Activated T-cell treated with anti-CD3 and anti-CD28 coated beads, Interleukin-2, amount 50 U/mL, for 4 hours (primary cell): ENCODE data around the gene MICU2. TPM values are rescaled to one million over a fixed set of nuclear protein-coding genes. Genes with fewer than 3 reads are reported as not detected.

Experiments
- ATAC-seq, 2 donors: fragments of 200-7000 bp; cut with Tn5 transposase; one replicate each; pipeline ENCODE4 v1.10.0; 2021
- DNase-seq: peaks from one replicate; pipeline ENCODE4 v3.0.0-alpha.2; 2020
- H3K27me3 Mint-ChIP-seq: one replicate; pipeline ENCODE4 v1.8.0; 2021; ENCODE audit warnings: low read depth, mixed read lengths
- H3K36me3 Mint-ChIP-seq: one replicate; pipeline ENCODE4 v1.8.0; 2022; ENCODE audit warnings: mixed read lengths; ENCODE audit not compliant: insufficient read depth
- H3K4me1 Mint-ChIP-seq: one replicate; pipeline ENCODE4 v1.8.0; 2021; ENCODE audit warnings: low read depth, mixed read lengths
- H3K4me3 Mint-ChIP-seq: one replicate; pipeline ENCODE4 v1.8.0; 2021; ENCODE audit warnings: mild to moderate bottlenecking, moderate library complexity, mixed read lengths
- H3K9me3 Mint-ChIP-seq: one replicate; pipeline ENCODE4 v1.8.0; 2021; ENCODE audit warnings: mixed read lengths
- total RNA-seq, 3 donors: library from RNA; stranded (reverse); gene quantifications; one replicate each; pipeline ENCODE4 v1.2.1, GENCODE V29; 2021

The MICU2 gene
- total RNA-seq, 3 donors from 2014 or later, result 27.7 to 32.4 (median 28.4) TPM

- Mint-ChIP-seq H3K27me3 (no peaks in the 10 kb centered on the region), H3K36me3 (peaks cover 29% of the 10 kb centered on the region), H3K4me3 (no peak overlapping the region), H3K4me1 (no peaks in the 10 kb centered on the region), H3K9me3 (no peaks in the 10 kb centered on the region)
- ATAC-seq (no peak), DNase-seq (no peak)
Observed at GRCh38 chr13:21522130-21522529, 81.8 kb downstream of the MICU2 start.

- DNase-seq, result no peak
- H3K27me3 Mint-ChIP-seq, result no peaks in the 10 kb centered on the region
- ATAC-seq, result no peak
- no peak overlapping the region for H3K4me3 Mint-ChIP-seq
- peaks cover 19% of the 10 kb centered on the region for H3K36me3 Mint-ChIP-seq
- no peaks in the 10 kb centered on the region for H3K9me3 Mint-ChIP-seq
- no peaks in the 10 kb centered on the region for H3K4me1 Mint-ChIP-seq
Observed at GRCh38 chr13:21518617-21519144, 85.3 kb downstream of the MICU2 start.

GRCh38 chr13:21517576-21517975 lies 86.4 kb downstream of the MICU2 start:
- no peak for DNase-seq
- H3K27me3 Mint-ChIP-seq, result no peaks in the 10 kb centered on the region
- H3K4me3 Mint-ChIP-seq, result no peak overlapping the region
- H3K36me3 Mint-ChIP-seq, result peaks cover 23% of the 10 kb centered on the region
- no peaks in the 10 kb centered on the region for H3K4me1 Mint-ChIP-seq
- H3K9me3 Mint-ChIP-seq, result no peaks in the 10 kb centered on the region
- no peak for ATAC-seq

GRCh38 chr13:21516805-21517204 lies 87.2 kb downstream of the MICU2 start:
- Mint-ChIP-seq H3K9me3 (no peaks in the 10 kb centered on the region), H3K4me3 (no peak overlapping the region), H3K4me1 (no peaks in the 10 kb centered on the region), H3K27me3 (no peaks in the 10 kb centered on the region), H3K36me3 (peaks cover 19% of the 10 kb centered on the region)
- DNase-seq (no peak), ATAC-seq (no peak)

GRCh38 chr13:21511849-21512248 lies 92.1 kb downstream of the MICU2 start:
- ATAC-seq (no peak), DNase-seq (no peak)
- H3K9me3 Mint-ChIP-seq, result no peaks in the 10 kb centered on the region
- H3K4me1 Mint-ChIP-seq, result no peaks in the 10 kb centered on the region
- no peaks in the 10 kb centered on the region for H3K27me3 Mint-ChIP-seq
- peaks cover 27% of the 10 kb centered on the region for H3K36me3 Mint-ChIP-seq
- no peak overlapping the region for H3K4me3 Mint-ChIP-seq

- Mint-ChIP-seq H3K9me3 (no peaks in the 10 kb centered on the region), H3K4me1 (no peaks in the 10 kb centered on the region), H3K36me3 (peaks cover 39% of the 10 kb centered on the region), H3K4me3 (no peak overlapping the region), H3K27me3 (no peaks in the 10 kb centered on the region)
- DNase-seq (no peak), ATAC-seq (no peak)
Observed at GRCh38 chr13:21504379-21504778, 99.6 kb downstream of the MICU2 start.

GRCh38 chr13:21501686-21502085 lies 102.3 kb downstream of the MICU2 start:
- Mint-ChIP-seq H3K27me3 (no peaks in the 10 kb centered on the region), H3K4me3 (no peak overlapping the region), H3K36me3 (peaks cover 38% of the 10 kb centered on the region), H3K9me3 (no peaks in the 10 kb centered on the region), H3K4me1 (no peaks in the 10 kb centered on the region)
- no peak for ATAC-seq
- DNase-seq, result no peak

GRCh38 chr13:21486322-21486721 lies 117.6 kb downstream of the MICU2 start:
- H3K27me3 Mint-ChIP-seq, result no peaks in the 10 kb centered on the region
- no peak overlapping the region for H3K4me3 Mint-ChIP-seq
- H3K9me3 Mint-ChIP-seq, result peaks cover 27% of the 10 kb centered on the region
- peaks cover 16% of the 10 kb centered on the region for H3K36me3 Mint-ChIP-seq
- H3K4me1 Mint-ChIP-seq, result no peaks in the 10 kb centered on the region
- DNase-seq, result no peak
- ATAC-seq, result no peak

GRCh38 chr13:21483748-21484147 lies 120.2 kb downstream of the MICU2 start:
- peaks cover 3% of the 10 kb centered on the region for H3K4me1 Mint-ChIP-seq
- H3K9me3 Mint-ChIP-seq, result peaks cover 16% of the 10 kb centered on the region
- H3K27me3 Mint-ChIP-seq, result peaks cover 5% of the 10 kb centered on the region
- ATAC-seq (no peak), DNase-seq (no peak)
- no peak overlapping the region for H3K4me3 Mint-ChIP-seq
- no peaks in the 10 kb centered on the region for H3K36me3 Mint-ChIP-seq

GRCh38 chr13:21481359-21481758 lies 122.6 kb downstream of the MICU2 start:
- H3K36me3 Mint-ChIP-seq, result no peaks in the 10 kb centered on the region
- DNase-seq, result no peak
- H3K4me1 Mint-ChIP-seq, result peaks cover 12% of the 10 kb centered on the region
- peaks cover 5% of the 10 kb centered on the region for H3K9me3 Mint-ChIP-seq
- H3K4me3 Mint-ChIP-seq, result no peak overlapping the region
- peaks cover 5% of the 10 kb centered on the region for H3K27me3 Mint-ChIP-seq
- no peak for ATAC-seq

GRCh38 chr13:21478881-21479808 lies 124.8 kb downstream of the MICU2 start:
- Mint-ChIP-seq H3K4me1 (peaks cover 12% of the 10 kb centered on the region), H3K36me3 (no peaks in the 10 kb centered on the region), H3K27me3 (peaks cover 5% of the 10 kb centered on the region), H3K4me3 (no peak overlapping the region), H3K9me3 (no peaks in the 10 kb centered on the region)
- ATAC-seq (peak in 1 of 2 donors; percentile 37), DNase-seq (peak; percentile 14)

- ATAC-seq (peak; percentile 90), DNase-seq (peak; percentile 76)
- Mint-ChIP-seq H3K36me3 (no peaks in the 10 kb centered on the region), H3K27me3 (peaks cover 5% of the 10 kb centered on the region), H3K4me1 (peaks cover 12% of the 10 kb centered on the region), H3K4me3 (peak overlapping the region; percentile 80), H3K9me3 (no peaks in the 10 kb centered on the region)
Observed at GRCh38 chr13:21476893-21477472, 127.0 kb downstream of the MICU2 start.

- ATAC-seq, result no peak
Observed at GRCh38 chr13:21475115-21475514, 128.9 kb downstream of the MICU2 start.

GRCh38 chr13:21470785-21471184 lies 133.2 kb downstream of the MICU2 start:
- no peak for ATAC-seq
- peaks cover 3% of the 10 kb centered on the region for H3K36me3 Mint-ChIP-seq
- H3K27me3 Mint-ChIP-seq, result no peaks in the 10 kb centered on the region
- DNase-seq, result no peak
- H3K4me1 Mint-ChIP-seq, result no peaks in the 10 kb centered on the region
- peaks cover 9% of the 10 kb centered on the region for H3K9me3 Mint-ChIP-seq
- no peak overlapping the region for H3K4me3 Mint-ChIP-seq

More at GRCh38 chr13:21475115-21475514, 128.9 kb downstream of the MICU2 start:
- H3K4me3 Mint-ChIP-seq, result no peak overlapping the region
- H3K4me1 Mint-ChIP-seq, result peaks cover 12% of the 10 kb centered on the region
- peaks cover 9% of the 10 kb centered on the region for H3K9me3 Mint-ChIP-seq
- no peak for DNase-seq
- H3K27me3 Mint-ChIP-seq, result peaks cover 5% of the 10 kb centered on the region
- H3K36me3 Mint-ChIP-seq, result peaks cover 3% of the 10 kb centered on the region

- Mint-ChIP-seq H3K4me1 (no peaks in the 10 kb centered on the region), H3K27me3 (no peaks in the 10 kb centered on the region), H3K4me3 (no peak overlapping the region), H3K9me3 (peaks cover 6% of the 10 kb centered on the region), H3K36me3 (peaks cover under 1% of the 10 kb centered on the region)
- ATAC-seq (no peak), DNase-seq (no peak)
Observed at GRCh38 chr13:21466527-21466926, 137.4 kb downstream of the MICU2 start.
